ENCODE data around the gene TNRC6B. TPM values are rescaled to one million over a fixed set of nuclear protein-coding genes. Genes with fewer than 3 reads are reported as not detected.
A peak's percentile ranks its signal among the peaks of the same experiment; 100 is the strongest.

TNRC6B gene
- total RNA-seq, 1 donor from 2014 or later = 43.3 TPM

- no peak for DNase-seq (ENCODE audit: missing footprints)
- no peak for ATAC-seq
- intact Hi-C loops (cut with DNase I) = no loop called here
These were observed 80.3 kb downstream of the TNRC6B start for GRCh38 chr22:40258017-40258416.

GRCh38 chr22:40258501-40258915 is 80.8 kb downstream of the TNRC6B start:
- intact Hi-C loops (cut with DNase I) = no loop called here
- ATAC-seq (no peak), DNase-seq (ENCODE audit: missing footprints) (no peak)

- intact Hi-C loops (cut with DNase I) = no loop called here
- ATAC-seq (no peak), DNase-seq (ENCODE audit: missing footprints) (no peak)
These were observed 84.1 kb downstream of the TNRC6B start for GRCh38 chr22:40261783-40262182.

- DNase-seq (ENCODE audit: missing footprints) = no peak
- intact Hi-C loops (cut with DNase I) = no loop called here
- peak; percentile 57 for ATAC-seq
These were observed 85.5 kb downstream of the TNRC6B start for GRCh38 chr22:40263191-40263590.

GRCh38 chr22:40265783-40266182 is 88.1 kb downstream of the TNRC6B start:
- DNase-seq (ENCODE audit: missing footprints) (no peak), ATAC-seq (no peak)
- intact Hi-C loops (cut with DNase I) = no loop called here

GRCh38 chr22:40270031-40270430 is 92.3 kb downstream of the TNRC6B start:
- intact Hi-C loops (cut with DNase I) = loop anchor here (5.0 kb wide), 1 partner anchor 58 kb away; no protein-coding TSS in a partner anchor
- DNase-seq (ENCODE audit: missing footprints) = no peak
- no peak for ATAC-seq

GRCh38 chr22:40270748-40271373 is 93.1 kb downstream of the TNRC6B start:
- intact Hi-C loops (cut with DNase I) = loop anchor here (5.0 kb wide), 1 partner anchor 59 kb away; no protein-coding TSS in a partner anchor
- no peak for DNase-seq (ENCODE audit: missing footprints)
- ATAC-seq = no peak

- DNase-seq (ENCODE audit: missing footprints) = no peak
- intact Hi-C loops (cut with DNase I) = loop anchor here (5.0 kb wide), 1 partner anchor 59 kb away; no protein-coding TSS in a partner anchor
- no peak for ATAC-seq
These were observed 93.7 kb downstream of the TNRC6B start for GRCh38 chr22:40271440-40271839.

- DNase-seq (ENCODE audit: missing footprints) = no peak
- intact Hi-C loops (cut with DNase I) = loop anchor here (5.0 kb wide), 1 partner anchor 61 kb away; no protein-coding TSS in a partner anchor
These were observed 95.6 kb downstream of the TNRC6B start for GRCh38 chr22:40273319-40273718.

GRCh38 chr22:40276996-40277823 is 99.5 kb downstream of the TNRC6B start:
- peak; percentile 73 for ATAC-seq
- DNase-seq (ENCODE audit: missing footprints) = no peak
- intact Hi-C loops (cut with DNase I) = loop anchor here (1.0 to 5.0 kb wide), 4 partner anchors 20 to 235 kb away; partner anchors contain the start of gene TNRC6B

More at GRCh38 chr22:40273319-40273718, 95.6 kb downstream of the TNRC6B start:
- no peak for ATAC-seq

GRCh38 chr22:40279017-40279416 is 101.3 kb downstream of the TNRC6B start:
- no peak for ATAC-seq
- intact Hi-C loops (cut with DNase I) = loop anchor here (5.0 kb wide), 2 partner anchors 87 to 237 kb away; no protein-coding TSS in a partner anchor
- DNase-seq (ENCODE audit: missing footprints) = no peak

- DNase-seq (ENCODE audit: missing footprints) (no peak), ATAC-seq (no peak)
- intact Hi-C loops (cut with DNase I) = no loop called here
These were observed 104.0 kb downstream of the TNRC6B start for GRCh38 chr22:40281717-40282116.

GRCh38 chr22:40285513-40285912 is 107.8 kb downstream of the TNRC6B start:
- DNase-seq (ENCODE audit: missing footprints) (no peak), ATAC-seq (no peak)
- intact Hi-C loops (cut with DNase I) = no loop called here

- DNase-seq (ENCODE audit: missing footprints) = peak; percentile 81
- peak; percentile 28 for ATAC-seq
- intact Hi-C loops (cut with DNase I) = loop anchor here (10.0 kb wide), 1 partner anchor 55 kb away; no protein-coding TSS in a partner anchor
These were observed 112.3 kb downstream of the TNRC6B start for GRCh38 chr22:40289991-40290459.

GRCh38 chr22:40290516-40290915 is 112.8 kb downstream of the TNRC6B start:
- intact Hi-C loops (cut with DNase I) = loop anchor here (10.0 kb wide), 1 partner anchor 56 kb away; no protein-coding TSS in a partner anchor
- ATAC-seq (no peak), DNase-seq (ENCODE audit: missing footprints) (no peak)

- intact Hi-C loops (cut with DNase I) = loop anchor here (10.0 kb wide), 1 partner anchor 60 kb away; no protein-coding TSS in a partner anchor
- no peak for ATAC-seq
These were observed 117.0 kb downstream of the TNRC6B start for GRCh38 chr22:40294696-40295095.

GRCh38 chr22:40300316-40300715 is 122.6 kb downstream of the TNRC6B start:
- no peak for DNase-seq (ENCODE audit: missing footprints)
- ATAC-seq = no peak
- intact Hi-C loops (cut with DNase I) = no loop called here

More at GRCh38 chr22:40294696-40295095, 117.0 kb downstream of the TNRC6B start:
- DNase-seq (ENCODE audit: missing footprints) = no peak

GRCh38 chr22:40300884-40301672 is 123.4 kb downstream of the TNRC6B start:
- DNase-seq (ENCODE audit: missing footprints) (no peak), ATAC-seq (no peak)
- intact Hi-C loops (cut with DNase I) = no loop called here

- no peak for ATAC-seq
- intact Hi-C loops (cut with DNase I) = no loop called here
- DNase-seq (ENCODE audit: missing footprints) = no peak
These were observed 124.4 kb downstream of the TNRC6B start for GRCh38 chr22:40302149-40302548.

Data from Right ventricle myocardium inferior (tissue), 1 donor.